MM.1S (cell line): ENCODE data around the gene HSPA1A.

Experiments used
- CTCF ChIP-seq: fragments of 300-600 bp; sonication (generic); IDR thresholded peaks from 2 replicates; pipeline ENCODE4 v1.5.1; 2016; ENCODE audit warnings: antibody characterized with exemption, low read length, mixed read lengths
- EZH2 ChIP-seq: fragments of 300-600 bp; sonication (generic); optimal IDR thresholded peaks from 2 replicates; pipeline ENCODE3; 2017; ENCODE audit warnings: low read depth, mild to moderate bottlenecking, antibody characterized with exemption, low read length, mixed read lengths

- TF ChIP-seq CTCF (no peak), EZH2 (no peak)
Measured at GRCh38 chr6:31785475-31785874, 29.9 kb upstream of the HSPA1A start.
